Natural killer cell (primary cell): ENCODE measurements around the gene ADRA2B. TPM values are rescaled to one million over a fixed set of nuclear protein-coding genes. Genes with fewer than 3 reads are reported as not detected.

Experiments
- ATAC-seq, 3 donors: fragments of 150-1000 bp in 2 of 3; fragments of 200-7000 bp in 1 of 3; cut with Tn5 transposase; 1 replicate in 1 of 3; 2 replicates in 2 of 3; pipeline ENCODE4 v1.10.0; 2021; ENCODE audit warnings: mild to moderate bottlenecking in 2 of 3, moderate library complexity in 2 of 3
- DNase-seq, 2 donors: peaks; one replicate each; pipeline versions ENCODE4 v3.0.0 to v3.0.0-alpha.2; 2013 to 2021; ENCODE audit warnings: mixed read lengths in 1 of 2
- H3K27ac ChIP-seq: one replicate; pipeline ENCODE4 v1.5.1; 2013; ENCODE audit warnings: mild to moderate bottlenecking, low read length
- H3K27me3 ChIP-seq: one replicate; pipeline ENCODE4 v1.6.1; 2013; ENCODE audit warnings: low read length; ENCODE audit not compliant: control insufficient read depth, insufficient read depth
- H3K36me3 ChIP-seq: one replicate; pipeline ENCODE4 v1.6.1; 2013; ENCODE audit warnings: low read length; ENCODE audit not compliant: control insufficient read depth, insufficient read depth
- H3K4me1 ChIP-seq: one replicate; pipeline ENCODE4 v1.6.1; 2013; ENCODE audit warnings: low read length; ENCODE audit not compliant: control insufficient read depth, insufficient read depth
- H3K4me3 ChIP-seq: one replicate; pipeline ENCODE4 v1.5.1; 2013; ENCODE audit warnings: low read length
- H3K9me3 ChIP-seq: one replicate; pipeline ENCODE4 v1.6.1; 2013; ENCODE audit warnings: low read length; ENCODE audit not compliant: control insufficient read depth, insufficient read depth
- H3K27ac Mint-ChIP-seq, 2 donors: one replicate each; pipeline ENCODE4 v1.8.0; 2022; ENCODE audit warnings: mild to moderate bottlenecking in 2 of 2, mixed read lengths in 2 of 2, moderate library complexity in 1 of 2
- H3K27me3 Mint-ChIP-seq, 2 donors: one replicate each; pipeline ENCODE4 v1.8.0; 2022; ENCODE audit warnings: low read depth in 2 of 2, mixed read lengths in 2 of 2
- H3K36me3 Mint-ChIP-seq: one replicate; pipeline ENCODE4 v1.8.0; 2022; ENCODE audit warnings: mixed read lengths
- H3K4me1 Mint-ChIP-seq, 2 donors: one replicate each; pipeline ENCODE4 v1.8.0; 2022; ENCODE audit warnings: mixed read lengths in 2 of 2
- H3K4me3 Mint-ChIP-seq: one replicate; pipeline ENCODE4 v1.8.0; 2022; ENCODE audit warnings: mild to moderate bottlenecking, moderate library complexity, mixed read lengths
- H3K9me3 Mint-ChIP-seq, 2 donors: one replicate each; pipeline ENCODE4 v1.8.0; 2022; ENCODE audit warnings: mixed read lengths in 2 of 2
- WGBS: methylation state at CpG from one replicate; pipeline ENCODE4 v1.1.7; 2013; ENCODE audit warnings: missing lambda C conversion rate; ENCODE audit not compliant: insufficient coverage; 5-methylcytosine and 5-hydroxymethylcytosine counted together
- intact Hi-C: fragments of 100-400 bp; cut with micrococcal nuclease; formaldehyde crosslinking; loops from one replicate; pipeline ENCODE4 v1.14.2; 2022
- total RNA-seq, 4 donors: library from RNA; stranded (reverse); fragments of 120-200 nt in 1 of 4; gene quantifications; one replicate each; pipeline versions ENCODE4 v1.2.3 to v1.2.4, GENCODE V29; 2013 to 2022
- TF ChIP-seq, protein P1 (sequence below): fragments of 200-600 bp; IDR thresholded peaks from one replicate; pipeline ENCODE4 v1.8.0; 2022; ENCODE audit warnings: antibody characterized with exemption

Gene ADRA2B
- total RNA-seq, 3 donors from 2014 or later (not counting 1 experiment from before 2014, with no cell fraction given), result 0.18 to 1.3 (median 0.38) TPM

DNA sequence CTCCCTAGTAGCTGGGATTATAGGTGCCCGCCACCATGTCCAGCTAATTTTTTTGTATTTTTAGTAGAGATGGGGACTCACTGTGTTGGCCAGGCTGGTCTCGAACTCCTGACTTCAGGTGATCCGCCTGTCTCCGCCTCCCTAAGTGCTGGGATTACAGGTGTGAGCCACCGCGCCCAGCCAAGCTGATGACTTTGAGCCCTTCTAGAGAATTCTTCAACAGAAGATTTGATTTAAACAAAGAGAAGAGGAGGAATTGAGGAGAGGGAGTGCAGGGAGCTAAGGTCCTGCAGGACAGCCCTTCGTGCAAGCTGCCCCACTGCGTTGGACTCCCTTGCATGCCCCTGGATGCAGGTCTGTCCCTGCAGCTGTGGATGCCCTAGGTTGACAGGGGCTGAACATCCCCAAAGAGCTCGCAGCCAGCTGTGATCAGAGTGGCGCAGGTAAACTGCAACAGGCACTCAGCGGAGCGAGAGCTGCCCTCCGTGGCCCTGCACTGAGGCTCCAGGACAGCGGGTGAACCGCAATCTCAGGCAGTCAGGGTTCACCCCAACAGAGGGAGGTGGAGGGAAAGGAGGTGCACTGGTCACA is 13.7 kb downstream of the ADRA2B start:
- peaks cover 0 to 3% of the 10 kb centered on the region in 2 donors for H3K27me3 Mint-ChIP-seq
- H3K9me3 Mint-ChIP-seq, result peaks cover 0 to 3% of the 10 kb centered on the region in 2 donors
- H3K36me3 Mint-ChIP-seq, result no peaks in the 10 kb centered on the region
- TF ChIP-seq, protein P1, sequence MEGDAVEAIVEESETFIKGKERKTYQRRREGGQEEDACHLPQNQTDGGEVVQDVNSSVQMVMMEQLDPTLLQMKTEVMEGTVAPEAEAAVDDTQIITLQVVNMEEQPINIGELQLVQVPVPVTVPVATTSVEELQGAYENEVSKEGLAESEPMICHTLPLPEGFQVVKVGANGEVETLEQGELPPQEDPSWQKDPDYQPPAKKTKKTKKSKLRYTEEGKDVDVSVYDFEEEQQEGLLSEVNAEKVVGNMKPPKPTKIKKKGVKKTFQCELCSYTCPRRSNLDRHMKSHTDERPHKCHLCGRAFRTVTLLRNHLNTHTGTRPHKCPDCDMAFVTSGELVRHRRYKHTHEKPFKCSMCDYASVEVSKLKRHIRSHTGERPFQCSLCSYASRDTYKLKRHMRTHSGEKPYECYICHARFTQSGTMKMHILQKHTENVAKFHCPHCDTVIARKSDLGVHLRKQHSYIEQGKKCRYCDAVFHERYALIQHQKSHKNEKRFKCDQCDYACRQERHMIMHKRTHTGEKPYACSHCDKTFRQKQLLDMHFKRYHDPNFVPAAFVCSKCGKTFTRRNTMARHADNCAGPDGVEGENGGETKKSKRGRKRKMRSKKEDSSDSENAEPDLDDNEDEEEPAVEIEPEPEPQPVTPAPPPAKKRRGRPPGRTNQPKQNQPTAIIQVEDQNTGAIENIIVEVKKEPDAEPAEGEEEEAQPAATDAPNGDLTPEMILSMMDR, result no peak
- H3K4me3 Mint-ChIP-seq, result no peak overlapping the region
- WGBS, result 92% methylated on average over 15 of the region's 15 CpGs
- Histone ChIP-seq H3K4me1 (no peaks in the 10 kb centered on the region), H3K27ac (no peak overlapping the region), H3K4me3 (no peak overlapping the region), H3K36me3 (no peaks in the 10 kb centered on the region), H3K9me3 (peaks cover 18% of the 10 kb centered on the region), H3K27me3 (no peaks in the 10 kb centered on the region)
- ATAC-seq (no peak), DNase-seq (peak in 1 of 2 donors; percentile 9)
- H3K27ac Mint-ChIP-seq, result no peak overlapping the region
- no peaks in the 10 kb centered on the region for H3K4me1 Mint-ChIP-seq
- intact Hi-C loops, result no loop called here

DNA sequence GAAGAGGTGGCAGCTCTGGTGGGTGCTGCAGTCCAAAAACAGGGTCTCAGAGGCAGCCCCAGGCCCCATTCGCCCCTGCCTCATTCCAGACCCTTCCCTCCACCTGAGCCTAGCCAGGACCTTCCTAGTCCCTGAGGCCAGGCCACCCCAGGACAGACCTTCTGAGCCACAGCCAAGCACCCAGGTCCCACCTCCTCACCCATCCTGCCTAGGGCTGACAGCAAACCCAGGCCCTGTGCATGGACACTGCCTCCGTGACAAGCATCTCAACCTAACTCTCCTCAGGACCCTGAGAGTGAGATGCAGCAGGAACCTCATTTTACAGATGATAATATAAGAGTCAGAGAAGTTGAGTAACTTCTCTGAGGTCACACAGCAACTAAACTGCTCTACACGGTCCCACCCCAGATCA is 15.5 kb downstream of the ADRA2B start:
- H3K9me3 ChIP-seq, result peaks cover 14% of the 10 kb centered on the region
- TF ChIP-seq, protein P1, result no peak
- intact Hi-C loops, result no loop called here
- H3K4me1 ChIP-seq, result no peaks in the 10 kb centered on the region
- no peak overlapping the region for H3K4me3 Mint-ChIP-seq
- H3K27me3 ChIP-seq, result no peaks in the 10 kb centered on the region
- H3K9me3 Mint-ChIP-seq, result no peaks in the 10 kb centered on the region
- H3K27me3 Mint-ChIP-seq, result peaks cover 0 to 2% of the 10 kb centered on the region in 2 donors
- H3K4me1 Mint-ChIP-seq, result no peaks in the 10 kb centered on the region
- no peak overlapping the region for H3K4me3 ChIP-seq
- no peak overlapping the region for H3K27ac ChIP-seq
- WGBS, result 66% methylated on average over 3 of the region's 3 CpGs
- no peak for DNase-seq
- no peaks in the 10 kb centered on the region for H3K36me3 Mint-ChIP-seq
- no peak overlapping the region for H3K27ac Mint-ChIP-seq
- no peak for ATAC-seq
- H3K36me3 ChIP-seq, result no peaks in the 10 kb centered on the region

DNA sequence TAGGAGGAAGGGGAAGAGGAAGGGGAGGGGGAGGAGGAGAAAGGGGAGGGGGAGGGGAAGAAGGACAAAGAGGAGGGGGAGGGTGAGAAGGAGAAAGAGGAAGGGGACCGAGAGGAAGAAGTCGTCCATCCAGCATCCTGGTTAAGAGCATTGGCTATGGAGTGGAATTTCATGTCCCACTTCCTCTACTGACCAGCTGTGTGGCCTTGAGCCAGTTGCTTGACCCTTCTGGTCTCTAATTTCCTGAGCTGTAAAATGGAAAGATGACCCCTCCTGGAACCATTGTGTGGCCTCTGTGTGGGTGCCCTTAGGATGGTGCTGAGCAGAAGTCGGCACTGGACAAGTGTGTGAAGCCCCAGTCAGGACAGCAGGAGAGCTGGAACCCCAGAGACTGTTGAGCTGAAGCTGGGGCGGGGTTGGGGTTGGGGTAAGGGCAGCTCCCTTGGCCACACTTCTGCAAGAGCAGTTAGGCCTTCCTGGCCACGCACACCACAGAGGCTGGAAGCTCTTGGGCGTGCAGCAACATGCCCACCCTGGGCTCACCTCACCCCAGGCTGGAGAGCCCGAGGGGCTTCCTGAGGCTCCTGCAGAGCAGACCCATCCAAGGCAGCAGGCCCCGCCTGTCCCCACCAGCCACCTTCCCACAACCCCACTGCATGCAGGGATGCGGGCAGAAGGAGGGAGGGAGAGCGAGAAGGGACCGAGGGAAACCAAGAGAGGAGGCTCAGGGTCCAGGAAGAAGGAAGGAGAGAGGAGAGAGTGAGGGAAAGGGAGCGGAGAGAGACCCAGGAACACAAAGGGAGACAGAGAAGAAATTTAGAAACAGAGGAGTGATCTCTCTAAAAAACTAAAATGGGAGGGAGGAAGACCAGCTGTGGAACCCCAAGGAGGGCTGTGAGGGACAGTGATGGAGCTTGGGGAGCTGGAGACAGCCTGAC is 16.2 kb downstream of the ADRA2B start:
- H3K27ac ChIP-seq, result no peak overlapping the region

More for the DNA sequence above, 16.2 kb downstream of the ADRA2B start:
- H3K27ac Mint-ChIP-seq, result no peak overlapping the region
- no peaks in the 10 kb centered on the region for H3K4me1 ChIP-seq
- intact Hi-C loops, result no loop called here
- no peaks in the 10 kb centered on the region for H3K4me1 Mint-ChIP-seq
- no peaks in the 10 kb centered on the region for H3K9me3 Mint-ChIP-seq
- H3K27me3 ChIP-seq, result no peaks in the 10 kb centered on the region
- TF ChIP-seq, protein P1, result no peak
- H3K4me3 Mint-ChIP-seq, result no peak overlapping the region
- no peak overlapping the region for H3K4me3 ChIP-seq
- peaks cover 0 to 2% of the 10 kb centered on the region in 2 donors for H3K27me3 Mint-ChIP-seq
- peak in 1 of 2 donors; percentile 10 for DNase-seq
- no peak for ATAC-seq
- H3K36me3 ChIP-seq, result no peaks in the 10 kb centered on the region
- H3K9me3 ChIP-seq, result peaks cover 6% of the 10 kb centered on the region
- 77% methylated on average over 11 of the region's 12 CpGs for WGBS
- no peaks in the 10 kb centered on the region for H3K36me3 Mint-ChIP-seq
